DMS153 (cell line): ENCODE data around the gene DLG5.

ENCODE experiments used
- DNase-seq: peaks from one replicate; lab custom pipeline; 2025; lab: John Stamatoyannopoulos, UW

Gene DLG5

GRCh38 chr10:77943121-77943901 lies 16.8 kb upstream of the DLG5 start:
- peak; percentile 32 for DNase-seq

- DNase-seq = no peak
These were observed 15.2 kb upstream of the DLG5 start for GRCh38 chr10:77941790-77942189.

- DNase-seq = no peak
These were observed 14.1 kb upstream of the DLG5 start for GRCh38 chr10:77940627-77941026.

- no peak for DNase-seq
These were observed 13.7 kb upstream of the DLG5 start for GRCh38 chr10:77940225-77940624.

- no peak for DNase-seq
These were observed 13.0 kb upstream of the DLG5 start for GRCh38 chr10:77939561-77940001.

GRCh38 chr10:77936697-77937567 lies 10.4 kb upstream of the DLG5 start:
- DNase-seq = no peak

GRCh38 chr10:77932016-77932715 lies 5.6 kb upstream of the DLG5 start:
- DNase-seq = no peak

GRCh38 chr10:77927402-77928246 lies 1.1 kb upstream of the DLG5 start:
- DNase-seq = no peak

- DNase-seq = no peak
These were observed 575 bp downstream of the DLG5 start for GRCh38 chr10:77925795-77926565.

GRCh38 chr10:77925410-77925794 lies 1.2 kb downstream of the DLG5 start:
- no peak for DNase-seq

GRCh38 chr10:77922566-77923179 lies 3.9 kb downstream of the DLG5 start:
- DNase-seq = no peak

GRCh38 chr10:77922055-77922454 lies 4.5 kb downstream of the DLG5 start:
- no peak for DNase-seq

GRCh38 chr10:77921395-77921794 lies 5.2 kb downstream of the DLG5 start:
- DNase-seq = peak; percentile 73

- DNase-seq = no peak
These were observed 6.1 kb downstream of the DLG5 start for GRCh38 chr10:77920495-77920894.

GRCh38 chr10:77919713-77920108 lies 6.8 kb downstream of the DLG5 start:
- DNase-seq = no peak

- no peak for DNase-seq
These were observed 11.0 kb downstream of the DLG5 start for GRCh38 chr10:77915319-77916105.

GRCh38 chr10:77913090-77913489 lies 13.5 kb downstream of the DLG5 start:
- DNase-seq = no peak

- DNase-seq = no peak
These were observed 14.0 kb downstream of the DLG5 start for GRCh38 chr10:77912576-77912975.

- DNase-seq = no peak
These were observed 14.9 kb downstream of the DLG5 start for GRCh38 chr10:77911535-77912123.
